ENCODE results near the gene TUBA3C. TPM values are rescaled to one million over a fixed set of nuclear protein-coding genes. Genes with fewer than 3 reads are reported as not detected.
A peak's percentile ranks its signal among the peaks of the same experiment; 100 is the strongest.

The TUBA3C gene
- total and polyA plus RNA-seq, 2 donors from 2014 or later: not detected

GRCh38 chr13:19172007-19172646, 9.5 kb downstream of the TUBA3C start:
- Histone ChIP-seq H3K9me3 (ENCODE audit: control insufficient read depth in 2 of 3, insufficient read depth in 1 of 3, low read length in 3 of 3) (no peaks in the 10 kb centered on the region), H3K4me1 (ENCODE audit: control insufficient read depth in 2 of 3, insufficient read depth in 2 of 3, low read depth in 1 of 3, low read length in 3 of 3) (no peaks in the 10 kb centered on the region), H3K27me3 (ENCODE audit: control insufficient read depth, insufficient read depth, low read length) (no peaks in the 10 kb centered on the region), H3K9ac (ENCODE audit: low read length in 3 of 3) (no peak overlapping the region), H3K27ac (ENCODE audit: low read depth in 2 of 2, low read length in 2 of 2) (no peak overlapping the region), H3K36me3 (ENCODE audit: control insufficient read depth in 2 of 3, insufficient read depth in 3 of 3, low read length in 3 of 3) (no peaks in the 10 kb centered on the region), H3K4me3 (ENCODE audit: low read length in 3 of 3) (no peak overlapping the region)
- intact Hi-C loops (cut with DNase I): no loop called here
- DNase-seq: peak in 1 of 5 donors; percentile 34
- no peak for FAIRE-seq
- TF ChIP-seq CTCF (IDR thresholded peaks at IDR 0.05; ENCODE audit: borderline replicate concordance, extremely low read depth, insufficient read depth): no peak

GRCh38 chr13:19171563-19171962, 10.1 kb downstream of the TUBA3C start:
- TF ChIP-seq CTCF (IDR thresholded peaks at IDR 0.05; ENCODE audit: borderline replicate concordance, extremely low read depth, insufficient read depth): no peak
- H3K4me1 ChIP-seq (ENCODE audit: control insufficient read depth in 2 of 3, insufficient read depth in 2 of 3, low read depth in 1 of 3, low read length in 3 of 3): no peaks in the 10 kb centered on the region
- FAIRE-seq (no peak), DNase-seq (peak in 1 of 5 donors; percentile 48)
- intact Hi-C loops (cut with DNase I): no loop called here
- no peaks in the 10 kb centered on the region for H3K27me3 ChIP-seq (ENCODE audit: control insufficient read depth, insufficient read depth, low read length)
- no peaks in the 10 kb centered on the region for H3K9me3 ChIP-seq (ENCODE audit: control insufficient read depth in 2 of 3, insufficient read depth in 1 of 3, low read length in 3 of 3)
- H3K27ac ChIP-seq (ENCODE audit: low read depth in 2 of 2, low read length in 2 of 2): no peak overlapping the region
- H3K4me3 ChIP-seq (ENCODE audit: low read length in 3 of 3): no peak overlapping the region
- H3K36me3 ChIP-seq (ENCODE audit: control insufficient read depth in 2 of 3, insufficient read depth in 3 of 3, low read length in 3 of 3): no peaks in the 10 kb centered on the region
- H3K9ac ChIP-seq (ENCODE audit: low read length in 3 of 3): no peak overlapping the region

GRCh38 chr13:19169991-19170390, 11.6 kb downstream of the TUBA3C start:
- no peak for TF ChIP-seq CTCF (IDR thresholded peaks at IDR 0.05; ENCODE audit: borderline replicate concordance, extremely low read depth, insufficient read depth)
- no peaks in the 10 kb centered on the region for H3K4me1 ChIP-seq (ENCODE audit: control insufficient read depth in 2 of 3, insufficient read depth in 2 of 3, low read depth in 1 of 3, low read length in 3 of 3)
- no peaks in the 10 kb centered on the region for H3K36me3 ChIP-seq (ENCODE audit: control insufficient read depth in 2 of 3, insufficient read depth in 3 of 3, low read length in 3 of 3)
- H3K9me3 ChIP-seq (ENCODE audit: control insufficient read depth in 2 of 3, insufficient read depth in 1 of 3, low read length in 3 of 3): no peaks in the 10 kb centered on the region
- H3K27me3 ChIP-seq (ENCODE audit: control insufficient read depth, insufficient read depth, low read length): no peaks in the 10 kb centered on the region
- no peak for FAIRE-seq
- DNase-seq: peak in 1 of 5 donors; percentile 39
- H3K27ac ChIP-seq (ENCODE audit: low read depth in 2 of 2, low read length in 2 of 2): no peak overlapping the region
- H3K9ac ChIP-seq (ENCODE audit: low read length in 3 of 3): no peak overlapping the region
- H3K4me3 ChIP-seq (ENCODE audit: low read length in 3 of 3): no peak overlapping the region
- intact Hi-C loops (cut with DNase I): no loop called here

GRCh38 chr13:19169496-19169895, 12.1 kb downstream of the TUBA3C start:
- FAIRE-seq: no peak
- Histone ChIP-seq H3K36me3 (ENCODE audit: control insufficient read depth in 2 of 3, insufficient read depth in 3 of 3, low read length in 3 of 3) (no peaks in the 10 kb centered on the region), H3K27ac (ENCODE audit: low read depth in 2 of 2, low read length in 2 of 2) (no peak overlapping the region), H3K4me1 (ENCODE audit: control insufficient read depth in 2 of 3, insufficient read depth in 2 of 3, low read depth in 1 of 3, low read length in 3 of 3) (no peaks in the 10 kb centered on the region), H3K9me3 (ENCODE audit: control insufficient read depth in 2 of 3, insufficient read depth in 1 of 3, low read length in 3 of 3) (no peaks in the 10 kb centered on the region), H3K27me3 (ENCODE audit: control insufficient read depth, insufficient read depth, low read length) (no peaks in the 10 kb centered on the region), H3K4me3 (ENCODE audit: low read length in 3 of 3) (no peak overlapping the region), H3K9ac (ENCODE audit: low read length in 3 of 3) (no peak overlapping the region)
- TF ChIP-seq CTCF (IDR thresholded peaks at IDR 0.05; ENCODE audit: borderline replicate concordance, extremely low read depth, insufficient read depth): no peak
- intact Hi-C loops (cut with DNase I): no loop called here
- DNase-seq: peak in 1 of 5 donors; percentile 36

Data from kidney (tissue), 14 donors.